ENCODE measurements around the gene RAB27A. TPM values are rescaled to one million over a fixed set of nuclear protein-coding genes. Genes with fewer than 3 reads are reported as not detected.

Gene RAB27A
- total and polyA plus RNA-seq, 2 of the 13 experiments (the other 11 are each of a cell fraction or from before 2014, with no cell fraction given) = 3.4 to 8.1 TPM

DNA sequence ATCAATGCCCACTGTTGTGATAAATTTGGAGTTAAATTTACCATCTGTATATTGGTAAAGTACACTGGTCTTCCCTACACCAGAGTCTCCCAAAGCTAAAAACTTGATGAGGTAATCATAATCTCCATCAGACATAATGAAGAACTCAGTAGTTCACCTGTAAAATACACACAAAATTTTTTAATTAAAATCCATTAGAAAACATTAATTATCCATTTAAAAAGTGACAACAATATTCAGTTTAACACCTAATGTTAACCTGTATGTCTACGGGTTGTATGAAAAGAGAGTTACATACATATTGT is 54.9 kb downstream of the RAB27A start:
- peak; percentile 46; the same call in 1 of the 2 replicates for TF ChIP-seq MAFF (IDR thresholded peaks at IDR 0.05; ENCODE audit: low read depth, low read length)
- TF ChIP-seq MAFK (conservative IDR thresholded peaks at IDR 0.05 in 1 of 2, IDR thresholded peaks at IDR 0.05 in 1 of 2; ENCODE audit: low read length in 2 of 2) = peak; percentile 53 to 55
- TF ChIP-seq, protein P1, sequence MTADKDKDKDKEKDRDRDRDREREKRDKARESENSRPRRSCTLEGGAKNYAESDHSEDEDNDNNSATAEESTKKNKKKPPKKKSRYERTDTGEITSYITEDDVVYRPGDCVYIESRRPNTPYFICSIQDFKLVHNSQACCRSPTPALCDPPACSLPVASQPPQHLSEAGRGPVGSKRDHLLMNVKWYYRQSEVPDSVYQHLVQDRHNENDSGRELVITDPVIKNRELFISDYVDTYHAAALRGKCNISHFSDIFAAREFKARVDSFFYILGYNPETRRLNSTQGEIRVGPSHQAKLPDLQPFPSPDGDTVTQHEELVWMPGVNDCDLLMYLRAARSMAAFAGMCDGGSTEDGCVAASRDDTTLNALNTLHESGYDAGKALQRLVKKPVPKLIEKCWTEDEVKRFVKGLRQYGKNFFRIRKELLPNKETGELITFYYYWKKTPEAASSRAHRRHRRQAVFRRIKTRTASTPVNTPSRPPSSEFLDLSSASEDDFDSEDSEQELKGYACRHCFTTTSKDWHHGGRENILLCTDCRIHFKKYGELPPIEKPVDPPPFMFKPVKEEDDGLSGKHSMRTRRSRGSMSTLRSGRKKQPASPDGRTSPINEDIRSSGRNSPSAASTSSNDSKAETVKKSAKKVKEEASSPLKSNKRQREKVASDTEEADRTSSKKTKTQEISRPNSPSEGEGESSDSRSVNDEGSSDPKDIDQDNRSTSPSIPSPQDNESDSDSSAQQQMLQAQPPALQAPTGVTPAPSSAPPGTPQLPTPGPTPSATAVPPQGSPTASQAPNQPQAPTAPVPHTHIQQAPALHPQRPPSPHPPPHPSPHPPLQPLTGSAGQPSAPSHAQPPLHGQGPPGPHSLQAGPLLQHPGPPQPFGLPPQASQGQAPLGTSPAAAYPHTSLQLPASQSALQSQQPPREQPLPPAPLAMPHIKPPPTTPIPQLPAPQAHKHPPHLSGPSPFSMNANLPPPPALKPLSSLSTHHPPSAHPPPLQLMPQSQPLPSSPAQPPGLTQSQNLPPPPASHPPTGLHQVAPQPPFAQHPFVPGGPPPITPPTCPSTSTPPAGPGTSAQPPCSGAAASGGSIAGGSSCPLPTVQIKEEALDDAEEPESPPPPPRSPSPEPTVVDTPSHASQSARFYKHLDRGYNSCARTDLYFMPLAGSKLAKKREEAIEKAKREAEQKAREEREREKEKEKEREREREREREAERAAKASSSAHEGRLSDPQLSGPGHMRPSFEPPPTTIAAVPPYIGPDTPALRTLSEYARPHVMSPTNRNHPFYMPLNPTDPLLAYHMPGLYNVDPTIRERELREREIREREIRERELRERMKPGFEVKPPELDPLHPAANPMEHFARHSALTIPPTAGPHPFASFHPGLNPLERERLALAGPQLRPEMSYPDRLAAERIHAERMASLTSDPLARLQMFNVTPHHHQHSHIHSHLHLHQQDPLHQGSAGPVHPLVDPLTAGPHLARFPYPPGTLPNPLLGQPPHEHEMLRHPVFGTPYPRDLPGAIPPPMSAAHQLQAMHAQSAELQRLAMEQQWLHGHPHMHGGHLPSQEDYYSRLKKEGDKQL (CRISPR knock-in tag; IDR thresholded peaks at IDR 0.05; ENCODE audit: low read depth) = no peak
- no peak for TF ChIP-seq IRF2 (CRISPR knock-in tag; IDR thresholded peaks at IDR 0.05)
- TF ChIP-seq GATAD2A (CRISPR knock-in tag; IDR thresholded peaks at IDR 0.05) = peak; percentile 39; the same call in 1 of the 2 replicates
- no peak for DNase-seq (ENCODE audit: low spot score)
- no peak for FAIRE-seq
- no peak for ATAC-seq
- Histone ChIP-seq H4K20me1 (ENCODE audit: insufficient read depth, low read length) (no peaks in the 10 kb centered on the region), H2AFZ (ENCODE audit: low read length) (no peak overlapping the region), H3K27ac (ENCODE audit: extremely low read length, insufficient read depth, low read length) (peak overlapping the region; percentile 58), H3K9me3 (ENCODE audit: low read length) (no peaks in the 10 kb centered on the region), H3K9ac (ENCODE audit: insufficient read depth, low read depth, low read length) (no peak overlapping the region), H3K4me1 (ENCODE audit: insufficient read depth, low read length) (peaks cover 26% of the 10 kb centered on the region), H3K4me2 (ENCODE audit: low read depth, low read length) (peak overlapping the region; percentile 62; the same call in 1 of the 2 replicates), H3K27me3 (ENCODE audit: control insufficient read depth in 1 of 2, insufficient read depth in 2 of 2, low read length in 2 of 2) (no peaks in the 10 kb centered on the region), H3K4me3 (replicated peaks in 1 of 3; ENCODE audit: insufficient read depth in 1 of 3, low read depth in 2 of 3, low read length in 3 of 3) (peak overlapping the region in 2 of 3 experiments; percentile 7 to 10; a peak in 1 of 6 replicates), H3K79me2 (ENCODE audit: insufficient read depth, low read length) (no peaks in the 10 kb centered on the region), H3K36me3 (replicated peaks in 1 of 2; ENCODE audit: control insufficient read depth in 1 of 2, insufficient read depth in 2 of 2, low read length in 2 of 2) (no peaks in the 10 kb centered on the region)
- in situ Hi-C loops (cut with HindIII; ENCODE audit: extremely low pct_ligation_motif_present, low pct_unique_long_range_greater_than_20kb) = no loop called here
- BruUV-seq (replicated peaks) = no TSS peak
- POLR2A ChIA-PET = no interaction called here
- intact Hi-C loops (cut with micrococcal nuclease; ENCODE audit: unreplicated experiment) = loop anchor here (2.0 kb wide), 1 partner anchor 18 kb away; no protein-coding TSS in a partner anchor
- CTCF ChIA-PET (ENCODE audit: low intra/inter-chr PET ratio, low total read pairs) = no interaction called here
- WGBS (ENCODE audit: low lambda C conversion rate) = 91% methylated on average over 1 of the region's 1 CpG
